HG02678 (cell line): Measurements from ENCODE around the gene EPHA3.

Experiments
- ATAC-seq: cut with Tn5 transposase; IDR thresholded peaks from one replicate; pipeline ENCODE4 v1.9.1; 2021; ENCODE audit warnings: mild to moderate bottlenecking, moderate library complexity; ENCODE audit not compliant: unreplicated experiment

Gene EPHA3

GRCh38 chr3:89434621-89435380 lies 327.4 kb downstream of the EPHA3 start:
- no peak for ATAC-seq

GRCh38 chr3:89436846-89437245 lies 329.4 kb downstream of the EPHA3 start:
- ATAC-seq: no peak

- no peak for ATAC-seq
Measured at GRCh38 chr3:89440386-89440785, 333.0 kb downstream of the EPHA3 start.

GRCh38 chr3:89441141-89441540 lies 333.7 kb downstream of the EPHA3 start:
- ATAC-seq: no peak

- no peak for ATAC-seq
Measured at GRCh38 chr3:89446593-89446992, 339.2 kb downstream of the EPHA3 start.

- ATAC-seq: no peak
Measured at GRCh38 chr3:89447243-89447642, 339.8 kb downstream of the EPHA3 start.

- no peak for ATAC-seq
Measured at GRCh38 chr3:89449086-89449485, 341.7 kb downstream of the EPHA3 start.

GRCh38 chr3:89452066-89452465 lies 344.6 kb downstream of the EPHA3 start:
- ATAC-seq: no peak

- ATAC-seq: no peak
Measured at GRCh38 chr3:89455240-89455639, 347.8 kb downstream of the EPHA3 start.

GRCh38 chr3:89467898-89468363 lies 360.5 kb downstream of the EPHA3 start:
- no peak for ATAC-seq

- no peak for ATAC-seq
Measured at GRCh38 chr3:89472101-89472500, 364.7 kb downstream of the EPHA3 start.

GRCh38 chr3:89474333-89475130 lies 367.1 kb downstream of the EPHA3 start:
- no peak for ATAC-seq

GRCh38 chr3:89488800-89489580 lies 381.6 kb downstream of the EPHA3 start:
- no peak for ATAC-seq

GRCh38 chr3:89490129-89490528 lies 382.7 kb downstream of the EPHA3 start:
- ATAC-seq: no peak

GRCh38 chr3:89494734-89495133 lies 387.3 kb downstream of the EPHA3 start:
- no peak for ATAC-seq

GRCh38 chr3:89503891-89504391 lies 396.5 kb downstream of the EPHA3 start:
- no peak for ATAC-seq

GRCh38 chr3:89504432-89504831 lies 397.0 kb downstream of the EPHA3 start:
- ATAC-seq: no peak

- ATAC-seq: no peak
Measured at GRCh38 chr3:89506462-89507103, 399.2 kb downstream of the EPHA3 start.

GRCh38 chr3:89521328-89521727 lies 413.9 kb downstream of the EPHA3 start:
- no peak for ATAC-seq

GRCh38 chr3:89522155-89522554 lies 414.7 kb downstream of the EPHA3 start:
- ATAC-seq: no peak

- no peak for ATAC-seq
Measured at GRCh38 chr3:89525609-89526008, 418.2 kb downstream of the EPHA3 start.
